ENCODE measurements around the gene USP43. TPM values are rescaled to one million over a fixed set of nuclear protein-coding genes. Genes with fewer than 3 reads are reported as not detected.
A peak's percentile ranks its signal among the peaks of the same experiment; 100 is the strongest.

USP43 gene
- total RNA-seq, 1 experiment from 2014 or later, result 8.1 TPM

GRCh38 chr17:9677896-9678295 is 32.6 kb downstream of the USP43 start:
- H3K9ac ChIP-seq (ENCODE audit: low read length), result peak overlapping the region; percentile 68
- no peaks in the 10 kb centered on the region for H4K20me1 ChIP-seq (ENCODE audit: low read length)
- BruUV-seq (replicated peaks), result no TSS peak
- peaks cover 19% of the 10 kb centered on the region for H3K4me1 ChIP-seq (ENCODE audit: insufficient read depth, low read length)
- H3K79me2 ChIP-seq (ENCODE audit: low read length), result no peaks in the 10 kb centered on the region
- H3K27me3 ChIP-seq (ENCODE audit: low read length), result no peaks in the 10 kb centered on the region
- H2AFZ ChIP-seq (ENCODE audit: low read length), result 0 out of 2 replicates have a peak overlapping the region, but pooled peaks have one; percentile 18
- POLR2A ChIA-PET (ENCODE audit: unreplicated experiment), result no interaction called here
- no peak overlapping the region for H3K4me3 ChIP-seq (ENCODE audit: low read length)
- H3K9me2 ChIP-seq (replicated peaks; ENCODE audit: low read length), result no peaks in the 10 kb centered on the region
- peaks cover 6% of the 10 kb centered on the region for H3F3A ChIP-seq (ENCODE audit: low read length, unreplicated experiment)
- peaks cover 17% of the 10 kb centered on the region for H3K36me3 ChIP-seq (ENCODE audit: low read depth, low read length)
- no peak for DNase-seq
- TF ChIP-seq EZH2 (IDR thresholded peaks at IDR 0.05; ENCODE audit: low read length, unreplicated experiment) (no peak), EZH2phosphoT487 (IDR thresholded peaks at IDR 0.05; ENCODE audit: borderline replicate concordance, low read length) (no peak), CTCF (conservative IDR thresholded peaks at IDR 0.05; ENCODE audit: low read depth, low read length) (no peak)
- no peak for ATAC-seq
- H3K27ac ChIP-seq (ENCODE audit: low read length), result peak overlapping the region; percentile 94
- intact Hi-C loops (cut with micrococcal nuclease), result loop anchor here (1.0 to 2.0 kb wide), 2 partner anchors 30 to 33 kb away; partner anchors contain the start of gene USP43
- CTCF ChIA-PET, result no interaction called here
- H3K4me2 ChIP-seq (ENCODE audit: low read length), result peak overlapping the region; percentile 79
- 0 out of 2 replicates have a peak, but pooled peaks cover 7% of the 10 kb centered on the region for H3K9me3 ChIP-seq (ENCODE audit: low read length)

- Histone ChIP-seq H3K4me2 (ENCODE audit: low read length) (peak overlapping the region; percentile 33), H3K9ac (ENCODE audit: low read length) (no peak overlapping the region), H3K36me3 (ENCODE audit: low read depth, low read length) (peaks cover 15% of the 10 kb centered on the region), H3K9me3 (ENCODE audit: low read length) (0 out of 2 replicates have a peak, but pooled peaks cover 4% of the 10 kb centered on the region), H3K27ac (ENCODE audit: low read length) (peak overlapping the region; percentile 59), H4K20me1 (ENCODE audit: low read length) (no peaks in the 10 kb centered on the region), H2AFZ (ENCODE audit: low read length) (0 out of 2 replicates have a peak overlapping the region, but pooled peaks have one; percentile 5), H3K4me1 (ENCODE audit: insufficient read depth, low read length) (peaks cover 14% of the 10 kb centered on the region; the same call in 1 of the 2 replicates), H3K79me2 (ENCODE audit: low read length) (no peaks in the 10 kb centered on the region), H3K9me2 (replicated peaks; ENCODE audit: low read length) (no peaks in the 10 kb centered on the region), H3K27me3 (ENCODE audit: low read length) (no peaks in the 10 kb centered on the region), H3F3A (ENCODE audit: low read length, unreplicated experiment) (no peaks in the 10 kb centered on the region), H3K4me3 (ENCODE audit: low read length) (no peak overlapping the region)
- intact Hi-C loops (cut with micrococcal nuclease), result no loop called here
- peak; percentile 97 for ATAC-seq
- peak; percentile 69 for DNase-seq
- POLR2A ChIA-PET (ENCODE audit: unreplicated experiment), result no interaction called here
- TF ChIP-seq EZH2 (IDR thresholded peaks at IDR 0.05; ENCODE audit: low read length, unreplicated experiment) (no peak), CTCF (conservative IDR thresholded peaks at IDR 0.05; ENCODE audit: low read depth, low read length) (no peak), EZH2phosphoT487 (IDR thresholded peaks at IDR 0.05; ENCODE audit: borderline replicate concordance, low read length) (no peak)
- CTCF ChIA-PET, result no interaction called here
- BruUV-seq (replicated peaks), result no TSS peak
Observed at GRCh38 chr17:9684955-9685621, 39.8 kb downstream of the USP43 start.

- Histone ChIP-seq H3K4me3 (ENCODE audit: low read length) (no peak overlapping the region), H3K4me2 (ENCODE audit: low read length) (no peak overlapping the region), H3K27me3 (ENCODE audit: low read length) (no peaks in the 10 kb centered on the region), H3K9me2 (replicated peaks; ENCODE audit: low read length) (no peaks in the 10 kb centered on the region), H3K36me3 (ENCODE audit: low read depth, low read length) (no peaks in the 10 kb centered on the region), H3K27ac (ENCODE audit: low read length) (no peak overlapping the region), H3F3A (ENCODE audit: low read length, unreplicated experiment) (no peaks in the 10 kb centered on the region), H4K20me1 (ENCODE audit: low read length) (no peaks in the 10 kb centered on the region), H3K9ac (ENCODE audit: low read length) (no peak overlapping the region), H3K79me2 (ENCODE audit: low read length) (no peaks in the 10 kb centered on the region), H3K9me3 (ENCODE audit: low read length) (no peaks in the 10 kb centered on the region), H3K4me1 (ENCODE audit: insufficient read depth, low read length) (no peaks in the 10 kb centered on the region), H2AFZ (ENCODE audit: low read length) (no peak overlapping the region)
- CTCF ChIA-PET, result no interaction called here
- BruUV-seq (replicated peaks), result no TSS peak
- TF ChIP-seq CTCF (conservative IDR thresholded peaks at IDR 0.05; ENCODE audit: low read depth, low read length) (no peak), EZH2phosphoT487 (IDR thresholded peaks at IDR 0.05; ENCODE audit: borderline replicate concordance, low read length) (no peak), EZH2 (IDR thresholded peaks at IDR 0.05; ENCODE audit: low read length, unreplicated experiment) (no peak)
- intact Hi-C loops (cut with micrococcal nuclease), result no loop called here
- ATAC-seq (no peak), DNase-seq (no peak)
- POLR2A ChIA-PET (ENCODE audit: unreplicated experiment), result no interaction called here
Observed at GRCh38 chr17:9693755-9694154, 48.4 kb downstream of the USP43 start.

Data from PC-3 (cell line).